Measurements from ENCODE around the gene SH2D4B. TPM values are rescaled to one million over a fixed set of nuclear protein-coding genes. Genes with fewer than 3 reads are reported as not detected.

Gene SH2D4B
- total RNA-seq, 4 donors from 2014 or later: 0.26 to 0.42 TPM; not detected in 2

DNA sequence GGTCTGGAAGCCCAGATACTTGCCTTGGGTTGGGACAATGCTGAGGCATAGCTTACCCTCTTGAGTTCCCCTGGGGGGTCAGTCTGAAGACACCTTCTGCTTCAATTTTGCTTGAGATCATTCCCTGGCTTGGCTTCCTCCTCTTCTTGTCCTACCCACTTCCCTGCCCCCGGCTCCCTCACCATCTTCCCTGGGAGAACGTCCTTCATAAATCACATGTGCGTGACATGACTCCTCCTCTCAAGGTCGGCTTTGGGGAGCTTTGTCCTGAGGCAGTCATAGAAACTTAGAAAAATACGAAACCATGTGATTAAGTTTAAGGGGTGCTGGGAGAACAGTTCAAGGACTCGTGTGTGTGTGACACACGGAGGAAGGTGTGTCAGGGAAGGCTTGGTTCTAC, 122.6 kb downstream of the SH2D4B start:
- intact Hi-C loops (cut with DNase I): loop anchor here (5.0 kb wide), 1 partner anchor 262 kb away; no protein-coding TSS in a partner anchor
- no peak for DNase-seq (ENCODE audit: extremely low spot score)
- H3K27ac ChIP-seq (replicated peaks in 1 of 4): no peak overlapping the region
- peaks cover 0 to 11% (median 0%) of the 10 kb centered on the region in 4 donors for H3K27me3 ChIP-seq
- H3K9me3 ChIP-seq: peaks cover 0 to 14% (median under 1%) of the 10 kb centered on the region in 4 donors
- H3K4me1 ChIP-seq: peaks cover 3 to 13% (median 7%) of the 10 kb centered on the region in 4 donors
- 82% methylated on average over 7 of the region's 7 CpGs for WGBS
- no peaks in the 10 kb centered on the region for H3K36me3 ChIP-seq
- no peak for TF ChIP-seq EP300 (IDR thresholded peaks at IDR 0.05)
- no peak for TF ChIP-seq POLR2A (IDR thresholded peaks at IDR 0.05; ENCODE audit: low read depth)
- no peak for TF ChIP-seq POLR2AphosphoS5 (IDR thresholded peaks at IDR 0.05)
- TF ChIP-seq, protein P1, sequence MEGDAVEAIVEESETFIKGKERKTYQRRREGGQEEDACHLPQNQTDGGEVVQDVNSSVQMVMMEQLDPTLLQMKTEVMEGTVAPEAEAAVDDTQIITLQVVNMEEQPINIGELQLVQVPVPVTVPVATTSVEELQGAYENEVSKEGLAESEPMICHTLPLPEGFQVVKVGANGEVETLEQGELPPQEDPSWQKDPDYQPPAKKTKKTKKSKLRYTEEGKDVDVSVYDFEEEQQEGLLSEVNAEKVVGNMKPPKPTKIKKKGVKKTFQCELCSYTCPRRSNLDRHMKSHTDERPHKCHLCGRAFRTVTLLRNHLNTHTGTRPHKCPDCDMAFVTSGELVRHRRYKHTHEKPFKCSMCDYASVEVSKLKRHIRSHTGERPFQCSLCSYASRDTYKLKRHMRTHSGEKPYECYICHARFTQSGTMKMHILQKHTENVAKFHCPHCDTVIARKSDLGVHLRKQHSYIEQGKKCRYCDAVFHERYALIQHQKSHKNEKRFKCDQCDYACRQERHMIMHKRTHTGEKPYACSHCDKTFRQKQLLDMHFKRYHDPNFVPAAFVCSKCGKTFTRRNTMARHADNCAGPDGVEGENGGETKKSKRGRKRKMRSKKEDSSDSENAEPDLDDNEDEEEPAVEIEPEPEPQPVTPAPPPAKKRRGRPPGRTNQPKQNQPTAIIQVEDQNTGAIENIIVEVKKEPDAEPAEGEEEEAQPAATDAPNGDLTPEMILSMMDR (IDR thresholded peaks at IDR 0.05): no peak
- H3K4me3 ChIP-seq: no peak overlapping the region

DNA sequence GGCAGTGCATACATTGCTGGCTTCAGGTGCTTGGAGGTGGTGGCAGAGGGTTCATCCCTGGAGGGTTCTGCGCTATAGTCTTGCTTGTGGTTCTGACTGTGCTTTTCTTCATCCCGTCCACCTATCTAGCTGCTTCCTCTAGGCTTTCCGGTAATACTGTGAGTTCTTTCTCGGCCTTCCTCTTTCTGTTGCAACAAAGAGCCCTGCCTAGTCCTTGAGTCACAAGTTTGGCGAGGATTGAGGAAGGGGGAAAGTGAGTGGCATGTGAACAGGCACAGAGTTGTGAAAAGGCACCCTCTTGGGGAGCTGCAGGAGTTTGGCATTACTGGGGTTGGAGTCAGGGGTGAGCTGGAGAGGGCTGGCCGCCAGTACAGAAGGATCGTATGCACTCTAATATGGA, 123.0 kb downstream of the SH2D4B start:
- intact Hi-C loops (cut with DNase I): loop anchor here (5.0 kb wide), 1 partner anchor 262 kb away; no protein-coding TSS in a partner anchor

DNA sequence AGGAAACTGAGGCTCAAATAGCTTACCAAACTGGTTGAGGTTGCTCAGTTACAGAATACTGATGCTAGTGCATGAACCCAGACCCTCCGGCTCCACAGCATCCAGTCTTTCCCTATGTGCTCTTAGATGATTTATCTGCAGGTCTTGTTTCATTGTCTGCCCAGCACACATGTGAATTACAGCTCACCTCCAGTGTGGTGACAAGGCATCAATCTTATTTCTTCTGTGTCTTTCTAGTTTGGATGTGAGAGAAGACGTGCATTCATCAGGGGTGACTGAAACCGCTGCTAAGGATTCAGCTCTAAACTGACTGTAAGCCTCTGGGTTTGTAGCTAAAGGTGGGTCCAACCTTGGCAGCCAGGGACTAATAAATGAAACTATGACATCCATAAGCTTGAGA, 123.8 kb downstream of the SH2D4B start:
- Histone ChIP-seq H3K36me3 (no peaks in the 10 kb centered on the region), H3K4me3 (no peak overlapping the region), H3K9me3 (peaks cover 0 to 8% (median 0%) of the 10 kb centered on the region in 4 donors), H3K27me3 (peaks cover 0 to 11% (median 0%) of the 10 kb centered on the region in 4 donors), H3K27ac (replicated peaks in 1 of 4) (no peak overlapping the region), H3K4me1 (peaks cover 3 to 13% (median 7%) of the 10 kb centered on the region in 4 donors)
- no peak for DNase-seq (ENCODE audit: extremely low spot score)
- intact Hi-C loops (cut with DNase I): loop anchor here (5.0 kb wide), 1 partner anchor 261 kb away; no protein-coding TSS in a partner anchor
- no peak for TF ChIP-seq POLR2A (IDR thresholded peaks at IDR 0.05; ENCODE audit: low read depth)
- TF ChIP-seq POLR2AphosphoS5 (IDR thresholded peaks at IDR 0.05): no peak
- no peak for TF ChIP-seq EP300 (IDR thresholded peaks at IDR 0.05)
- TF ChIP-seq, protein P1 (IDR thresholded peaks at IDR 0.05): no peak
- WGBS: 95% methylated on average over 3 of the region's 3 CpGs

More for the DNA sequence above, 123.0 kb downstream of the SH2D4B start:
- H3K9me3 ChIP-seq: peaks cover 0 to 11% (median 0%) of the 10 kb centered on the region in 4 donors
- TF ChIP-seq POLR2A (IDR thresholded peaks at IDR 0.05; ENCODE audit: low read depth): no peak
- TF ChIP-seq EP300 (IDR thresholded peaks at IDR 0.05): no peak
- no peak for TF ChIP-seq POLR2AphosphoS5 (IDR thresholded peaks at IDR 0.05)
- TF ChIP-seq, protein P1 (IDR thresholded peaks at IDR 0.05): no peak
- H3K27me3 ChIP-seq: peaks cover 0 to 11% (median 0%) of the 10 kb centered on the region in 4 donors
- 87% methylated on average over 7 of the region's 7 CpGs for WGBS
- H3K27ac ChIP-seq (replicated peaks in 1 of 4): no peak overlapping the region
- H3K4me3 ChIP-seq: no peak overlapping the region
- no peaks in the 10 kb centered on the region for H3K36me3 ChIP-seq
- DNase-seq (ENCODE audit: extremely low spot score): no peak
- peaks cover 3 to 13% (median 7%) of the 10 kb centered on the region in 4 donors for H3K4me1 ChIP-seq

DNA sequence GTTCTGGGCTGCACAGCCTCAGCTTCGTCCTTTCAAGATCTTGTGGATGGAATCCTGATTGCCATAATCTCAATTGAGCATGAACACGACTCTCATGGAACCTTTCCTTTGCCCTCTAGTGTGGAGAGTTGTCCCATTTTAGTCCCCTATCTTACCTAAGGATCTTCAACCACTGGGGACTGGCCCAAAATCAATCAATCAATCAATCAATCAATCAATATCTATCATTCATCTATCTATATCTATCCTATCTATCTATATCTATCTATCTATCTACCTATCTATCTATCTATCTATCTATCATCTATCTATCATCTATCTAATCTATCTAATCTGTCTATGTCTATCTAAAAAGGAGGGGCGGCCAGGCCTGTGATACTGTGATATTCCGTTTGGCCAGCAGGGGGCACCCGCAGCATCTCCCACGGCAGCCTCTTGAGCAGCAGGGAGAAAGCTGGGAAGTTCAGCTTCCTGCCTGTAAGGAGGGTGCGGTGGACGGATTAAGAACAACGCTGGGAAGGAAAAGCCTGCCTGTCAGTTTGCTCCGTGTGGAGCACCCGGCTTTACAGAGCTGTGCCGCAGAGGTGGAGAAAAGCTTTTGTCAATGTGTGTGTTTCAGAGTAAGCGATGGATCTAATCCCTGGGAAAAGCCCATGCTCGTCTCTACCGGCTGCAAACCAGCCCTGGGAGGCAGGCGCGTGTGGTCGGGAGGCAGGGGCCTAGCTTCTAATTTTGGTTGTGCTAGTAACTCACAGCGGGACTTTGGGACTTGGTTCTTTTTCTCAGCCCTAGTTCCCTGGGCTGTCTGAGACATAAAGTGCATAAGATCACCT, 124.9 kb downstream of the SH2D4B start:
- 8% methylated on average over 19 of the region's 19 CpGs for WGBS
- no peaks in the 10 kb centered on the region for H3K9me3 ChIP-seq
- peaks cover 0 to 11% (median 0%) of the 10 kb centered on the region in 4 donors for H3K27me3 ChIP-seq
- TF ChIP-seq, protein P1 (IDR thresholded peaks at IDR 0.05): peak; percentile 78 to 86 (median 84)
- no peak for TF ChIP-seq POLR2A (IDR thresholded peaks at IDR 0.05; ENCODE audit: low read depth)
- TF ChIP-seq POLR2AphosphoS5 (IDR thresholded peaks at IDR 0.05): peak in 1 of 2 donors; percentile 38
- TF ChIP-seq EP300 (IDR thresholded peaks at IDR 0.05): no peak
- peak overlapping the region; percentile 34 to 45 (median 38) for H3K4me3 ChIP-seq
- intact Hi-C loops (cut with DNase I): loop anchor here (5.0 kb wide), 1 partner anchor 260 kb away; no protein-coding TSS in a partner anchor
- H3K27ac ChIP-seq (replicated peaks in 1 of 4): peak overlapping the region; percentile 53 to 74 (median 61)
- peaks cover 3 to 13% (median 7%) of the 10 kb centered on the region in 4 donors for H3K4me1 ChIP-seq
- no peaks in the 10 kb centered on the region for H3K36me3 ChIP-seq
- DNase-seq (ENCODE audit: extremely low spot score): no peak
